SIG-M5 treated with dmso at 0.1 percent for 504 hours (cell line): ENCODE data around the gene SECTM1.

ENCODE experiments used
- DNase-seq: peaks from one replicate; lab custom pipeline; 2025; ENCODE audit not compliant: unreplicated experiment; lab: John Stamatoyannopoulos, UW

SECTM1 gene

DNA sequence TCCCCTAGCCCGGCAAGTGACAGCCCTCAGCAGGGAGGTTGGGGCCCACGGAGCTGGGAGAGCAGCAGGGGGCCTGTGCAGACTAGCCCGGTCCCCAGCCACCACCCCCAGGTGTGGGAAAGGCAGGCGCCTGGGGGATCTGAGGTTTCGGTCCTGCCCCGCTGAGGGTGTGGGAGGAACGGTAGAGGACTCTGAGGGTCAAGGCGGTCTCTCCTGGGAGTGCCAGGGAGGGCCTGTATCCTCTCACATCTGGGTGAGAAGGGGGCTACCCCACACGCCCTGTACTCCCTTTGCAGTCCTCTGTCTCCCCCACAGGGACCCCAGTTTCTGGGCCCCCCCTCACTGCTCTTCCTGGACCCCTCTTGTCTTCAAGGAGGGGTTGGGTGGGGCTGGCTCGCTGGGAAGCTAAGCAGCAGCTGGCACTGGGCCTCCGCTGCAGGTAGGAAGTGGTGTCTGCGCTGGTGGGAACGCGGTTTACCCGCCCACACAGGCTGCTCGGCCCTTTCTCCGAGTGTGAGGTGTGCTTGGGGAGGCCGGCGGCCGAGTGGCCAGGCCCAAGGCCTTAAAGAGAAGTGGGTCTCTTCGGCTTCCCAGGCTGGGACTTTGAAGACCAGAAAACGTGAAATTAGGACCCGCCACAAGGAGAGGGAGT, 31.5 kb downstream of the SECTM1 start:
- no peak for DNase-seq

DNA sequence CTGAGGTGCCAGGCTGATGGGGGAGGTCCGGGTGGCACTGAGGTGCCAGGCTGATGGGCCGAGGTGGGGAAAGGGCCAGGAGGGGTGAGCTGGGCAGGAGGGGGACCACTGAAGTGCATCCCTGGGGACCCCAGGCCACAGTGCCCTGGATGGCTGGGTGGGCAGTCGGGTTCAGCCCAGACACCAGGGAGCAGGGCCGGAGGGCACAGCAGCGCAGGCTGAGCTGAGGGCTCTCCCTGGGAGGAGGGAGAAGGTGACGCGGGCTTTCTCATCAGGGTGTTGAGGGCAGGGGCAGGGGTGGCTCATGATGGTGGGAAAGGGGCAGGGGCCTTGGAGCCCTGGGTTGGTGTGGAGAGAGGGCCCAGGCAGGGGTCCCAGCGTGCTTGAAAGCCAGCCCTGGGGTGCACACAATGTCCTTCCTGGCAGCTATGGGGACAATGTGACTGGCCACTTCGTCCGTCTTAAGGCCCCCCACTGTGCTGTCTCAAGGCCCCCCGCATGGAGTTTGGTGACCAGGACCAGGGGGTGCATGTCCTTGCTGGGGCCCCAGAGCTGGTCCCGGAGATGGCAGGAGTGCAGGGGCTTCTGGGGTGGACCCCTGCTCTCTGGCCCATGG, 32.2 kb downstream of the SECTM1 start:
- DNase-seq, result no peak

DNA sequence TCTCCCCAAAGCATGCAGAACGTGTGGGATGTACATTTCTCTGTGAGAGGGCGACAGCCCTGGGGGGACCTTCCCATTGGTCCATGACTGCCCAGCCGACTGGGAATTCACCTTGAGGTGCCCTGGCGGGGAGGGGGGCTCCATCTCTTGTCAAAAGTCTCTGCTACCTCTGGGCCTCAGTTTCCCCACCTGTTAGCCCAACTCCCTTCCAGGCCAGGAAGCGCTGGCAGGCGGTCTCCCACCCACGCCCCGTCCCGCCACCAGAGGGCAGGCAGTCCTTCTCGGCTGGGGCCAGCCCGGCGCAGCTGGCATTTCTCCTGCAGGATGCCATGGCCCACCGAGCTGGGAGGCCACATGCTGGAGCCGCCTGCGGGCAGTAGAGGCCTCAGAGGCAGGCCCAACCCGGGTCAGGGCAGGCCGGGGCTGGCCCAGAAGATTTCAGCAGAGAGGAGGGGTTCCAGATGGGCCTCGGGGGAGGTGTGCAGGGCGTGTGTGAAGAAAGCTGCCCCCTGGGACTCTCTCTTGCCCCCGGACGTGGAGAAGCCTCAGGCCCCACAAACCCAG, 32.8 kb downstream of the SECTM1 start:
- no peak for DNase-seq

DNA sequence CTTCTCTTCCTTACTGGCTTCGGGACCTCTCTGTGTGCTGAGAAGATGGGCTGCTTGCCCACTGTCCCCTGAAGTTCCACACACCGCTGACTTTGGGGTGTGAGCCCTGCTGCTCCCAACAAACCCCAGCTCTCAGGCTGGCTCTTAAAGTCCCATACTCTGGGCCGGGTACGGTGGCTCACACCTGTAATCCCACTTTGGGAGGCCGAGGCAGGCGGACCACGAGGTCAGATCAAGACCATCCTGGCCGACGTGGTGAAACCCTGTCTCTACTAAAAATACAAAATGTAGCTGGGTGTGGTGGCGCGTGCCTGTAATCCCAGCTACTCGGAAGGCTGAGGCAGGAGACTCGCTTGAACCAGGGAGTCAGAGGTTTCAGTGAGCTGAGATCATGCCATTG, 33.3 kb downstream of the SECTM1 start:
- no peak for DNase-seq

DNA sequence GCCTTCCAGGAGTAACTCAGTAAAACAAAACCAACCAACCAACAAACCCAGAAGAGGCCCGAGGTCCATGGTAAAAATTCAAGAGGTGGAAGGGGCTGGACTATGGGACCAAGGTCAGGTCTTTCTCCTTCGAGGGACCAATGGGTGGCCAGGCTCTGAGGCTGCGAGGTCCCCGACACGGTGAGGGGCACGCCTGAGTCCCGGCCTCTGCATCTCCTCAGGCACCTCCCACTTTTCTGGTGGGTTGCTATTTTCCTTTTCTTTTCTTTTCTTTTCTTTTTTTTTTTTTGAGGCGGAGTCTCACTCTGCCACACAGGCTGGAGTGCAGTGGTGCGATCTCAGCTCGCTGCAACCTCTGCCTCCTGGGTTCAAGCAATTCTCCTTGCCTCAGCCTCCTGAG, 34.1 kb downstream of the SECTM1 start:
- DNase-seq, result no peak

DNA sequence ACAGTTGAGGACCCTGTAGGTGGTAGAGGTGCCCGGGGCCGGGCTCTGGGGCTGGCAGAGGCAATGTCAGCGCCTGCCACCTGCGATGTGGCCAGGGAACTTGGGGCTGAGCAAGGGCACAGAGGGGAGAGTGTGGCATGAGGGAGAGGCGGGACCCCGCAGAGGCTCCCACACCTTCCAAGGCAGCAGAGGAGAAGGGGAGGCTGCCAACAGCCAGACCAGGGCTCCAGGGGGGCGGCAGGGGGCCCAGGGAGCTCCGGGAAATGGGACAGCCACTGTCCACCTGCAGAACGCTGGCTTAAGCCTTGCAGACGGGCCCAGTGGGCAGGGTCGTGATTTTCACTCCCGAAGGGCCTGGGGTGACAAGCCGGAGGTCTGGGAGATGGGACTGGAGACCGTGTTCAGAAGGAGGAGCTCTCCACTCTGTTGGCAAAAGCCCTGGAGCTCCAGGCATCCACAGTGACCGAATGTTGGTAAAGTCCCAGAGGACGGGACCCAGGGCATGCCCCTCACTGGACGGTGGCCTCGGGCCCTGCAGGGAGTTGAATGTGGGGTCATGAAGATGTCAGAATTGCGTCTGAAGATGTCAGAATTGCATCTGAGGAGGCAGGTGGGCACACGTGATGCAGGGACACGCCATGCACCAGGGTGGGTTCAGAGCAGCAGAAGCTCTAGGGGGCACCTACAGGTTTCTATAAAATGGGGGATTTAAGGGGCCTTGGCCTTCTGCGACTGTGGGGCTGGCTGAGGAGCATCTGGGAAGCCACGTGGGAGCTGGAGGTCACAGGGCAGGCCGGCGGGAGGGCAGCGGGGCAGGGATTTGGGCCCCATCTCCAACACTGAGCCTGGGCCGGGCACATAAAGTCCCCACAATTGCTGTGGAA, 34.8 kb downstream of the SECTM1 start:
- no peak for DNase-seq

DNA sequence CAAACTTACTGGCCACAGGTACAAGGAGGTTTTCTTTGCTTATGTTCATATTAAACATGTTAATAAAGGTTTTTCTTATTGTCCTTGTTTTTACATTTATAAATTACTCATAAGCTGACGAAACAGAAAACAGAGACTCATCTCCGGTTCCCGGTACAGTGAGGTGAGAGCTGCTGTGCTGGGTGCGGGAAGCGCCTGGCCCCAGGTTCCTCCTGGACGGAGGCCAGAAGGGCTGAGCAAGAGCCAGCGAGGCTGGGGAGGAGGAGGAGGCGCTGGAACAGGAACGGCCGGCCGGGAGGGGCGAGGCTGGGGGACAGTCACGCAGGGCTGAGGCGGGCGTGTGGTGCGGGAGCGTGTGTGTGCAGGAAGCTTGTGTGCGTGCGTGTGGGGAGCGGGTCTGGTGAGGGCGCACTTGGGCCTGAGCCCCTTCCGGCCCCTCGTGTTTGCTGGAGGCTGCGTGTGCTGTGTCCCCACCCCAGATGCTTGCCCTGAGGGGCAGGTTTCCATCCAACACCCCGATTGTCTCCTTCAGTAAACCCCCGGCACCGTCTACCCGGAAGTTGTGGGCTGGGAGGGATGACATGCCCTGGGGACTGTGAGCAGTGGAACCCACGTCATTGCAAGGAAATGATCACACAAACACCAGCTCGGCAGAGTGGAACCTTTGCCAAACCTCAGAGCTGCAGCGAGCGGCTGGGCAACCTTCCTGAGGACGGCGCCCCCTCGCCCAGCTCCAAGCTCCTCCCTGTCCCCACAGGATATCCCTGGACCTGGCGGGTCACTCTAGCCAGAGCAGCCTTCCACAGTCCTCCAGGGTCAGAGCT, 35.6 kb downstream of the SECTM1 start:
- DNase-seq, result peak; percentile 86

DNA sequence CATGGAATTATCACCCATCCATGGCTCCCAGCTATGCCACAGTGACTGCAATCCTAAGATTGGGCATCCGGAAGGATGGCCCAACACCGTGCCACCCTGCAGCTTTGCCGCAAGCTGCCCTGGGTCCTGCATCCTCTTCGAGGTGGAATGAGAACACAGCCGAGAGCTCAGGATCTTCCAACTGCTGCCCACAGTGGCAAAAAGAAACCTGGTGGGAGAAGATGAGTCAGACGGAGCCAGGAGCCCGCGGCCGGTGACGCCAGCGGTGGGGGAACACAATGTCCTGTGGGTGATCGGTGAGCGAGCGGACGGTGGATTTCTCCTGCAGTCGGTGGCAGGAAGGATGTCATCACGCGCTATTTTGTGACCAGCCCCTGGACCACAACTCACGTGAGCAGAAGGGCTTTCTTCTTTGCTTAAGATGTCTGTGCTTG, 36.3 kb downstream of the SECTM1 start:
- DNase-seq, result peak; percentile 79

DNA sequence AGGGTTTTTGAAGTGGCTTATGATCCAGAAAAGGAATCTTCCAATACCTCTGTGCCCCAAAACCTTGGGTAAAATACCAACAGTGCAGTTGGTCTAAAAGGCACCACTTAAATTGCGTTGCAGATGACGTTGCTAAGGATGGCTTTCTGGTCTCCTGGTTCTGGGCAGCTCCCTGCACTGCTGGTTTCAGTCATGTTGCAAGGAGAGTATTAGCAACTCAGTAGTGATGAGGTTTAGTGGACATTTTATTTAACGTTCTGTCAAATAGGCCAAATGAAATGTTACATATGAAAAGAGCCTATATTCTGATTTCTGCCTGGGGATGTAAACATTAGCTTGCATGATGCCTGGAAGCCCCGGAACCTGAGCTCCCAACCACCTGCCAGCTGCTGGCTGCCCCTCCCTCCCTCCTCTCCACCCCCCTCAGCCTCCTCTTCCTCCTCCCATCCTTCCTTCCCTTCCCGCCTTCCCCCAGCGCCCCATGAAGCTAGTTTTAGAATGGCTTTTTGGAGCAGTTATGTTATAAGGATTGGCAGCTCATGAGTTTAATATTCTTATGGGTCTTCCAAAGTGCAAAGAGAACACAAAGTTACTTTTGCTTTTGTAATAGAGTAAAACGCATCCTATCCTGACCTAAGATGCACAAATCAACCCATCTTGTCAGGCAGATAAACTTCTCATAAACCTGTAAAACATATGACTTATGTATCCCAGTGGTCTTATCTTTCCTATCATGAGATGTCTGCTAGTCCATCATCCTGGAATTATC, 36.9 kb downstream of the SECTM1 start:
- DNase-seq, result no peak

DNA sequence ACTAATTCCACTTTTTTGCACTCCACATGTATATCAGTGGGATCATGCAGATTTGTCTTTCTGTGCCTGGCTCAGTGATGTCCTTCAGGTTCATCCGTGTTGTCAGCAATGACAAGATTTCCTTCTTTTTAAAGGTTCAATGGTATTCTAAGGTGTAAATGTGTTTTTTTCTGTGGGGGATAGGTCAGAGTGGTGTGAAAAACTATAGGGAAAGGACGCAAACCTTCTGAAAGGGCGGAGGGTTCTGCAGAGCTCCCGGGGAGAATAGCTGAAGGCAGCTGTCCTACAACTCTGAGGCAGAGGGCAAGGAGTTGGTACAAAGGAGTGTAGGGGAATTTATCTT, 38.1 kb downstream of the SECTM1 start:
- no peak for DNase-seq

DNA sequence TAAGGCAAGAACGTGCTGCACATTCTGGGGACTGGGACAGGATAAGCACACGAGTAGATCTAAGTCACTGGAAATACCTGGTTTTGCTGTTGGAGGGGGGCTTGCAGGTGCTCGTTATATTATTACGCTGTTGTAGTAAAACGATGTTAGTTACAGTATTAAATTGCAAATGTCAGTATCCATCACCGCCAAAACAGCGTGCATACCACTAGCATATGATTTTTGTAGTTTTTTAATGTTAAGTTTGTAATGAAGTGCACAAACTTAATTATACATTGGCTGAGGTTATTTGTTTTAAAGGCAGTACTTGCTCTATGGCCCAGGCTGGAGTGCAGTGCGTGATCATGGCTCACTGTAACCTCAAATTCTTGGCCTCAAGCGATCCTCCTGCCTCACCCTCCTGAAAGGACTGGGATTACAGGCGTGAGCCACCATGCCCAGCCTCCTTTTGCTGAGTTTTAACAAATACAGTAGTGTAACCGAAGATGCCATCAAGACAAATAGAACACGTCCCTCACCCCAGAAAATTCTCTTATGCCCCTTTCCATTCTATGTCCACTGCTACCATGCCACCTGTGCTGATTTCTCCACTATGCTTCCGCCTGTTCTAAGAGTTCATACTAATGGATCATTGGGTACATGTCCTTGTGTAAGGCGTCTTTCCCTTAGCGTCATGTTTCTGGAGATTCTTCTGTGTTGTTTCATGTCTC, 39.3 kb downstream of the SECTM1 start:
- DNase-seq, result no peak

DNA sequence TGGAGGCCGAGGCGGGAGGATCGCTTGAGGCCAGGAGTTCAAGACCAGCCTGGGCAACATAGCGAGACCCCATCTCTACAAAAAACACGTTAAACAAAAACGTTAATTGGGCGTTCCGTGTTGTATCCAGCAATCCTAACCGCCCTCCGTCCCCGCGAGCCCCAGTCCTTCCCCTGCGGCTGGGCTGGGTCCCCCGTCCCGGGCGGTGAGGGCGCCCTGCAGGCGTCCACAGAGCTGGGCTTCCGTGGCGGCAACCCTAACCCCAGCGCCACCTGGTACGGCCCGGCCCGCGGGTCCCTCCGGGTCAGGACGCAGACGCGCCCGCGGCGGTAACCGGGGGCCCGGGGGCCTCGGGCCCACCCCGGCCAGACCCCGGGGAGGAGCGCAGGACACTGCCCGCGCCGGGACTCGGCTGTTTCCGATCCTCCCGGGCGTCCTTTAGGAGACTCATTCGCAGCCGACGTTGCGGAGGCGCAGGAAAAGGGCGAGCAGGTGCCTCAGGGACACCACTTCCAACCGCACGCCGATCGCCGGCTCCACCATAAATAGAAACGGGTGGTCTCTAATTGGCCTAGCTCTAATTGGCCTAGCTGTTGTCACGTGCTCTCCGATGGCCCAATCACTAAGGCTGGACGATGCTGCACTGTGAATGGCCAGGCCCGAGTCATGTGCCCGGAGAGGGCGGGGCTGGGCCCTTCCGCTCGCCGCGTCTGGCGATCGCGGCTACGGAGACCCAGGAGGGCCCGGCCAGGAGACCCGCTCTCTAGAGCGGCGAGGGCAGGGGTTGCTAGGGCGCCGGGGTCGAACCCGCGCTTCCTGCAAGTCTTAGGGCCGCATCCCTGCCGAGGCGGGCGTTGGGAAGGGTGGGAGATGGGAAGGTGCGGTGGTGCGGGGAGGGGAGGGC, 41.1 kb downstream of the SECTM1 start:
- DNase-seq, result peak; percentile 100

DNA sequence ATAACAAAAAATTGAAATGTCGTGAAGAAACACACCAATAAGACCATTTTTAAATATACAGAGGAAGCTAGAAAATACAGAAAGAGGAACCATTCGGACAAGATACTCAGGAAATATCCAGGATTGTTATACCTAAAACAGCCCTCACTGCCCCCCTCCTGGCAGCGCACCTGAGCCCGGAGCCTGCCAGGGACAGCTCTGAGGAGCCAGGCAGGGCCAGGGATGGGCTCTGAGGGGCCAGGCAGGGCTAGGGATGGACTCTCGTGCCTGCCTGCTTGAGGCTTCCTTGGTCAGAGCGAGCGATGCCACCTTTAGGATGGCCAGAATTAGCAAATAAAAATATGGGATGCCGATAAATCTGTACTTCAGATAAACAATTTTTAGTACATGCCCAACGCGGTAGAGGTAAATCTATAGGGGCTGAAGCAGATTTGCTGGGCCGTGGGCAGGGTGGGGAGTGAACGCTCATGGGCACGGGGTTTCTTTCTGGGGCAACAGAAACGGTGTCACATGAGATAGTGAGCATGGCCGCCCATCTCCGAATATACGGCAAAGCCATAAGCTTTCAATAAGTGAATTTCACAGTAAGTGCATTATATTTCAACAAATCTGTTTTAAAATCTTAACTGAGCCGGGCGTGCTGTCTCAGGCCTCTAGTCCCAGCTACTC, 41.9 kb downstream of the SECTM1 start:
- DNase-seq, result no peak

DNA sequence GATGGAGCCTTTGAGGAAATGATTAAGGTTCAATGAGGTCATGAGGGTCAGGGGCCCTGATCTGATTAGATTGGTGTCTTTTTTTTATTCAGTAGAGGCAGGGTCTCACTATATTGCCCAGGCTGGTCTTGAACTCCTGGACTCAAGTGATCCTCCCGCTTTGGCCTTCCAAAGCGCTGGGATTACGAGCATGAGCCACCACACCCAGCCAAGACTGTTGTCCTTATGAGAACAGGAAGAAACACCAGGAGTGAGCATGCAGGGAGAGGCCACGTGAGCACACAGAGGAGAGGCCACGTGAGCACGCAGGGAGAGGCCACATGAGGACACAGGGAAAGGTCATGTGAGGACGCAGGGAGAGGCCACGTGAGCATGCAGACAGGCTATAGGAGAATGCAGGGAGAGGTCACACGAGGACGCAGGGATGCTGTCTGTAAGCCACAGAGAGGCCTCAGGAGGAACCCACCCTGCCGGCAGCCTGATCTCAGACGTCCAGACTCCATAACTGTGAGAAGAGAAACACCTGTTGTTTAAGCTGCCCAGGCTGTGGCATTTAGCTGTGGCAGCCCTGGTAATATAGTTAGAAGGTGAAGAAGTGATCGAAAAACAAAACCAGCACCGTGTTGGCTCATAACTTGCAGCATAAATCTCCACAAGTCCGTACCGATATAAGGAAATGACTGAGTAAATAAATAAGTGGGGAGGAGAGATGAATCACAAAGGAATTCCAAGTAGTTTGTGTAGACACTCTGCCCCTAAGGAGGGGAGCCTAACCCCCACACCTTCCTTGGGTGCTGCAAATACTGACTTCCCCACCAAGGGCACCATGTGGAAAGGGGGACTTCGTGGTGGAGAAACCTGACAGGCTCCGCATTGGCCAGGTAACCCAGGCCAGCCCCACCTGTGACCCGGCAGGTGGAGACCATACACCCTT, 45.4 kb downstream of the SECTM1 start:
- DNase-seq, result no peak

DNA sequence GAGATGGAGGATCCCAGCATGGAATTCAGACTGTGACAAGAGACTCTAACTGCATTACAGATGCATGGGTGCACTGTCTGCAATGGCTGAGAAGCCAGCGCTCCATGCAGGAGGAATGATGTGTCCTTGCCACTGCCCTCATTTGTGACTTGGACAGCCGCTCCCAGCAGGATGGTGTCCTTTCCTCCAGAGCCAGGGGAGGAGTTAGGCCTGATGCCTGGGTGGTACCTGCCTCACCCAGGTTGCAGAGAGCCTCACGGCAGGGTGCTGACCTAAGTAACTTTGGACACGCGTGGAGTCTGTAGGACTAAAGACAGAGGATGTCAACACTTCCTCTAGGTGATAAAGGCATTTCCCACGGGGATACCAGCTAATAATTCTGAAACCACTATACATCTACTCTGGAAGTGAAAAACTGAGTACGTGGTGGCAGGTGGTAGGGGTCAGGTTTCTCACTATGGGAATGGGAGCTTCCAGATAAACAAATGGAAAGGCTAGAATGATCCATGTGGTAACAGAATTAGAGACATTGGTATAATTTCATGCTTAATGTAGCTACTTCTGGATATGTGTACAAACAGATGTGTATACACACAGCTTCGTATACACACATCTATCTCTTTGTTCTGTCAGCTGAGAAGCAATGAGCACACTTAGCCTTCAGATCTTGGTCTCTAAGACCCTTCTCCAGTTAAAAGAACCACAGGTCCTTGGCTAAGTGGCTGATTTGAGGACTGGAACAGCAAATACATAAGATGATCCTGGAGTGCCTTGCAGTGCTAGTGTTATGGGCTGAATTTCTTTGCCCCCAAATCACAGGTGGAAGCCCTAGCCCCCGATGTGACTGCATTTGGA, 46.3 kb downstream of the SECTM1 start:
- DNase-seq, result no peak

DNA sequence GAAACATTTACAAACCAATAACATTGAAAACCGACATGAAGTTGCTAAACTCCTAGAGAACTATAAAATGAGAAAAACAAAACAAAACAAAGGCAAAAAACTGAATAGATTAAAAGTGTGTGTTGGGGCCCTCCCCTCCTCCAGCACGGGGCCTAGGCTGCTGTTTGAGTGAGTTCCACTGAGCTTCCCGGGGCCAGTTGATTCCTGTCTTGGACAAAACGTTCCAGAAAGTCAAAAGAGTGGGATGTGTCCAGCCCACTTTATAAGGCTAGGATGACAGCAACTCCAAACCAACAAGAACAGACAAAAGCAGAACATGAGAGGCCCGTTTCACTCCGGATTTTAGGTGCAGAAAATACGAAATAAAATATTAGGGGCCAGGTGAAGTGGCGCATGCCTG, 48.4 kb downstream of the SECTM1 start:
- no peak for DNase-seq
